ENCODE measurements around the gene TMEM225B.
"Not testable (repeated sequence)": the region's sequence is repeated elsewhere in the genome, so short reads cannot be mapped to it uniquely, and the experiment has no call there.

The TMEM225B gene

DNA sequence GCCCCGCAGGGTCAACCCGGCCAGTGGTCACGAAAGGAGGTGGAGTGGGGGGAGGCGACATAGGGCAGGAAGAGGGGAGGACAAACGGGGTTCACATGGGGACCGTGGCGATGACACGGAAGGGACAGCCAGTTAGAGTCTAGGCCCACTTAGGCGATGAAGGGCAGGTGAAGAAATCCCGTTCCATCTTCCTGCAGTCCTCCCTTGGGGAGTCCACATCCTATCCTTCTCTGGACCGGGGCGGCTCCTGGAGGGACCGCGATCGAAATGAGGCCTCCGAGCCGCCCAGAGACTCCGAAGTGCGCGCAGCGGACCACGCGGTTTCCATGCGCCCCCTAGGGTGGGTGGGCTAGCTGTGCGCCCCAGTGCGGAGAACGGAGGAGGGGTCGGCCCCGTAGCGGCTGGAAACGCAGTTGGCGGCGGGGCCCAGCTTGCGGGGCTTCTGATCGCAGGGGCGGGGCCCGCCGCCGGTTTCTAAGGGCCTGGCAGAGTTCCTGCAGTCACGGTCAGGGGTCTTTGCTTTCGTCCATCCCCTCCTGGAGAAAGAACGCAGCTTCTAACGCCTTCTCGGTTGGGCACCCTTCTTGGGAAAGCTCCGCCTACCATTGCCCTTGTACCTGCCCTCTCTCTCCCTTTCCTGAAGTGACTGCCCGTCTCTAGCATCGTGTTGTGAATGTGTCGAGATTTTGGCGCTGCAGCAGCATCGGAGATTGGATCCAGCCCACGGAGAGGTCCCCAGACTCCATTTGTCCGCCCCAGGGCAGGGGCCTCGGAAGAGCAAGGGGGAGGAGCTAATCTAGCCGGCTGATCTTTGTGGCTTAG lies 17.9 kb upstream of the TMEM225B start:
- DNase-seq = peak; percentile 82

DNA sequence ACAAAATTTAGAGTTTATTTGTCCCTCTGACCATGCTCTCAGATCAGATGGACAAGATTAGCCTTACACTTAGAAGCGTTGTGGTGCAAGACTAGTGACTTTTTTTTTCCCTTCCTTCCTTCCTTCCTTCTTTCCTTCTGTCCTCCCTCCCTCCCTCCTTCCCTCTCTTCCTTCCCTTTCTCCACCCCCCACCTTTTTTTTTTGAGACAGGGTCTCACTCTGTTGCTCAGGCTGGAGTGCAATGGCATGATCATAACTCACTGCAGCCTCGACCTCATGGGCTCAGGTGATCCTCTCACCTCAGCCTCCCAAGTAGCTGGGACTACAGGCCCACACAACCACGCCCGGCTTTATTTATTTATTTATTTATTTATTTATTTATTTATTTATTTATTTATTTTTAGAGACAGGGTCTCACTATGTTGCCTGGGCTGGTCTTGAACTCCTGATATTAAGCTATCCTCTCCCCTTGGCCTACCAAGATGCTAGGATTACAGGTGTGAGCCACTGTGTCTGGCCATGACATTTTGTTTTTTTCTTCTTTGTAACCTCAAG lies 17.2 kb upstream of the TMEM225B start:
- DNase-seq = not testable (repeated sequence)

DNA sequence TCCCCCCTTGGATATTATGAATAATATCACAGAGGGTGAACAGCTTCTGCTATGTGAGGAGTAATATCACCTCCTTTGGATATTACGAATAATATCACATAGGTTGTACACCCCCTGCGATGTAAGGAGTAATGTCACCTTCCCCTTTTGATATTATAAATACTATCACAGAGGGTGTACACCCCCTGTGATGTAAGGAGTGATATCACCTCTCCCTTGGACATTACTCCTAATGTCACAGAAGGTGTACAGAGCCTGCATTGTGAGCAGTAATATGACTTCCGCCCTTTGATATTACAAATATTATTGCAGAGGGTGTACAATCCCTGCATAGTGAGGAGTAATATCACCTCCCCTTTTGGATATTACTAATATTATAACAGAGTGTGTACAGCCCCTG lies 9.2 kb upstream of the TMEM225B start:
- DNase-seq = no peak

DNA sequence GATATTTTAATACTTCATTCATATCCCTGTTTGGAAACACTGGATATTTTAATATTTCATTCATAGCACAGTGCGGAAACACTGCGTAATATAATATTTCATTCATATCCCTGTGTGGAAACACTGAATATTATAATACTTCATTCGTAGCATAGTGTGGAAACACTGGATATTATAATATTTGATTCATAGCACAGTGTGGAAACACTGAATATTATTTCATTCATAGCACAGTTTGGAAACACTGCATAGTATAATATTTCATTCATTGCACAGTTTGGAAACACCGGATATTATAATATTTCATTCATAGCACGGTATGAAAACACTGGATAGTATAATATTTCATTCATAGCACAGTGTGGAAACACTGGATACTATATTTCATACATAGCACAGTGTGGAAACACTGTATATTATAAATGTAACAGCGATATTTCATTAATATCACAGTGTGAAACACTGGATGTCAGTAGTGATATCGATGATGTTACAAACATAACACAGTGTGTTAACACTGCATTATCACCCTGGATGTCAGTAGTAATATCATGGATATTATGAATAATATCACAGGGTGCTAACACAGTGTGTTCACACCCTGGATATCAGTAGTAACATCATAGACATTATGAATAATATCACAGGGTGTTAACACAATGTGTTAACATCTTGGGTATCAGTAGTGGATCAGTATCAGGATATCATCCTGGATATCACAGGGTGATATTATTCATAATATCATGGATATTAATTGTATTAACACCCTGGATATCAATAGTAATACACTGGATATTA lies 2.9 kb upstream of the TMEM225B start:
- DNase-seq = no peak

DNA sequence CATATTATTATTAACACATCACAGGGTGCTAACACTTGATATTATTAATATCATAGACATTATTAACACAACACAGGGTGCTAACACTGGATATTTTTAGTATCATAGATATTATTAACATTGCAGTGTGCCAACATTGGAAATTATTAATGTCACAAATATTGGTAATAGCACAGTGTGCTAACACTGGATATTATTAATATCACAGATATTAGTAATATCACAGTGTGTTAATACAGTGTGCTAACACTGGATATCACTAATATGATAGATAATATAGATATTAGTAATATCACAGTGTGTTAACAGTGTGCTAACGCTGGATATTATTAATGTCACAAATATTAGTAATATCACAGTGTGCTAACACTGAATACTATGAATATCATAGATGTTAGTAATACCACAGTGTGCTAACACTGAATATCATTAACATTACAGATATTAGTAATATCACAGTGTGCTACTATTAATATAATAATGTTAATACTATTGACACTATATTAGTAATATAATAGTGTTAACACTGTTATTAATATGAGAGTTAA lies 1.6 kb upstream of the TMEM225B start:
- DNase-seq = no peak

DNA sequence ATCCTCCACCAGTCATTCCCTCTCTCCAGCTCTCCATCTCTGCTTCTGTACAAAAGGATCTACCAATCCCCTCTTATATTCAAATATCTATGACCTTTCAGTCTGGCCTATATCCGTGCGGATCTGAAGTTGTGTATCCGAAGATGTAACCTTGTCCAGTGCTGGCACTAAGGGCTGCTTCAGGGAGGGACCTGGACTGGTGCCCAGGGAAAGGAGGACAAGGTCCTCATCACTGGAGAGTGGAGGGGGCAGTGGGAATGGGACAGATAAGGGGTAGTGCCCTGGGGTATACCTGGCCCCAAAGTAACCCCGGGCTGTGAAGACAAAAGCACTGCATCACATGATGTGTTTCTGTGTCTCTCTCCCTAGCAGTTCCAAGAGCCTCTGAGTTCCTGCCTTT lies 1.8 kb downstream of the TMEM225B start:
- DNase-seq = no peak

DNA sequence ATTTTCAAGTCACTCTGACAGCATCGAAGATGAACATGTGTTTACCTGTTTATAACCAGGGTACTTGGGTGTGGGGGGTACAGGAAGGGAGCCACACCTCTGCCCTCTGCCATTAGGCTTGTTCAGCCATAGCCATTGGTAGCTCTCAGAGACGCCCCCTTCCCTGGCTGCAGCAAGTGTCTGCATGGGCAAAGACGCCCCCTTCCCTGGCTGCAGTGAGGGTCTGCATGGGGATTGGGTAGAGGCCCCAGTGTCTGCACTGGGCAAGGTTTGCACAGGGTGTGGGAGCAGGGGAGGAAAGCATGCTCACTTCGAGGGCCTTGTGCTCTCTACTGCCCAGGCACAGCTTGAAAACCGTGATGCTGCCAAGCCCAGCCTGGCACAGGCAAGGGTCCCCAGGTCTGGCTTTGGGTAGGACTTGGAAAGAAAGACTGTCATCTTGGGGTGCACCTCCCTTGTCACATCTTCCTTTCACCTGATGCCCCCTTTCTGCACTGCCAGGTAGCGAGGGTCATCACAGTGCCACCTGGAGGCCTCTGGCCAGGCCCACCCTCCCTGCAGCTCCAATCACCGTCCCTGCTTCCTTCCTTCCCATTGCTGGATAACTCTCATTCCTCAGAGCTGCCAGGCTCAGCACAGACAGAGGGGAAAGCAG lies 3.7 kb downstream of the TMEM225B start:
- no peak for DNase-seq

DNA sequence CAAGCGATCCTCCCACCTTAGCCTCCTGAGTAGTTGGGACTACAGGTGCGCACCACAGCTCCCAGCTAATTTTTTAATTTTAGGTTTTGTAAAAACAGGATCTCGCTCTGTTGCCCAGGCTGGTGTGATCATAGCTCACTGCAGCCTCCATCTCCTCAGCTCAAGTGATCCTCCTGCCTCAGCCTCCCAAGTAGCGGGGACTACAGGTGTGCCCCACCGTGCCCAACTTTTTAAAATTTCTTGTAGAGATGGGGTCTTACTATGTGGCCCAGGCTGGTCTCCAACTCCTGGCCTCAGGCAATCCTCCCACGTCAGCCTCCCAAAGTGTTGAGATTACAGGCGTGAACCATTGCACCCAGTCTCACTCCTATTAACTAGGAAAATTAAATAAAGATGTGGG lies 7.5 kb downstream of the TMEM225B start:
- no peak for DNase-seq

DNA sequence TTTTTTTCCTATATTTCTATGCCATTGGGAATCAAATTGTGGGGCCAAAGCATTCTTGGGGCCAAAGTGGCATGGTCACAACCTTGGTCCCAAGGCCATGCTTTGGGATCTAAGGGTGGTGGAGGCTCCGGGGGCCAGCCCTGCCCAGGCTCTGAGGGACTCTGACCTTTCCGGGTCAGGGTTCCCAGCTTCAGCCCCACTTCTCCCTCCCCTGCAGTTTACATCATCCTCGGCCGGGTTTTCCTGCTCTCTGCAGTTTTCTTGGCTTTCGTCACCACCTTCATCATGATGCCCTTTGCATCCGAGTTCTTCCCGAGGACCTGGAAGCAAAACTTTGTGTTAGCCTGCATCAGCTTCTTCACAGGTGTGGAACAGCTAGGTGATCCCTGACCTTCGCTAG lies 8.5 kb downstream of the TMEM225B start:
- DNase-seq = no peak

DNA sequence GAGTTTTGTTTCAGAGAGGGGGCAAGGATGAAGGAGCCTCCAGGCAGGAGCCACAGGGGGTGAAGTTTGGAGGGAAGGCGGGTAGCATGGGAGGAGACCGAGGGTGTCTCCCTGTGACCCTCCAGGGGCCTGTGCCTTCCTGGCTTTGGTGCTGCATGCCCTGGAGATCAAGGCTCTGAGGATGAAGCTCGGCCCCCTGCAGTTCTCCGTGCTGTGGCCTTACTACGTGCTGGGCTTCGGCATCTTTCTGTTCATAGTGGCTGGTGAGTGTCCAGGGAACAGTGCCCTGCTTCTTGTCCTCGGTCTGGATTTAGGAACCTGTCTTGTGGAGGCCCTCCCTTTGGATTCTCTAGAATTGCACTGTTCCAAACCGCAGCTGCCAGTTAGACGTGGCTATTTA lies 9.5 kb downstream of the TMEM225B start:
- DNase-seq = no peak

DNA sequence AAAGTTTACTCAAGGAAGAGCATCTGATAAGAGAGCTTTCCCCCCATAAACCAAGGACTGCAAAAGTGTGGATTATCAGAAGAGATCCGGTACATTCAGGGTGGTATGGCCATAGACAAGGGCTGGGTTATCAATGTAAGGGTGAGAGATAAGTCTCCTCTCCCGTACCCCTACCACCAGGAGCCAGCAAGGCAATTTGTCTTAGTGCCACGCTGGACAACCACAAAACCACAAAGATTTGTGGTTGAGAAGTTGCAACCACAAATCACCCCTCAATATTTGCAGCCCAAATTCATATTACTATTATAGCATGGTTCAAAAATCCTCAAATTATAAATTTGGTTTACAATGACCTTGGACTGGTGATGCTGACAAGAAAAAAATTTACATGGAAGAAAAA lies 16.4 kb downstream of the TMEM225B start:
- DNase-seq = no peak

DNA sequence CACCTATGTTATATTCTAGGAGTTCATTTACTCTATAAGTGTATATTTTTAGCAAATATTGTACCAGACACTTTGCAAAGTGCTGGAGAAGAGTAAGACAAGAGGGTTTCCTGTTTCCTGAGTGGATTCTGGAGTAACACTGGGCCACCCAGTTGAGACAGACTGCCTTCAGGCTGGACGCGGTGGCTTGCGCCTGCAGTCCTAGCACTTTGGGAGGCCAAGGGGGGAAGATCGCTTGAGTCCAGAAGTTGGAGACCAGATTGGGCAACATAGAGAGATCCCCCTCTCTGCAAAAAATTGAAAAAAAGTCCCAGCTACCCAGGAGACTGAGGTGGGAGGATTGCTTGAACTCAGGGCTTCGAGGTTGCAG lies 17.9 kb downstream of the TMEM225B start:
- no peak for DNase-seq

DNA sequence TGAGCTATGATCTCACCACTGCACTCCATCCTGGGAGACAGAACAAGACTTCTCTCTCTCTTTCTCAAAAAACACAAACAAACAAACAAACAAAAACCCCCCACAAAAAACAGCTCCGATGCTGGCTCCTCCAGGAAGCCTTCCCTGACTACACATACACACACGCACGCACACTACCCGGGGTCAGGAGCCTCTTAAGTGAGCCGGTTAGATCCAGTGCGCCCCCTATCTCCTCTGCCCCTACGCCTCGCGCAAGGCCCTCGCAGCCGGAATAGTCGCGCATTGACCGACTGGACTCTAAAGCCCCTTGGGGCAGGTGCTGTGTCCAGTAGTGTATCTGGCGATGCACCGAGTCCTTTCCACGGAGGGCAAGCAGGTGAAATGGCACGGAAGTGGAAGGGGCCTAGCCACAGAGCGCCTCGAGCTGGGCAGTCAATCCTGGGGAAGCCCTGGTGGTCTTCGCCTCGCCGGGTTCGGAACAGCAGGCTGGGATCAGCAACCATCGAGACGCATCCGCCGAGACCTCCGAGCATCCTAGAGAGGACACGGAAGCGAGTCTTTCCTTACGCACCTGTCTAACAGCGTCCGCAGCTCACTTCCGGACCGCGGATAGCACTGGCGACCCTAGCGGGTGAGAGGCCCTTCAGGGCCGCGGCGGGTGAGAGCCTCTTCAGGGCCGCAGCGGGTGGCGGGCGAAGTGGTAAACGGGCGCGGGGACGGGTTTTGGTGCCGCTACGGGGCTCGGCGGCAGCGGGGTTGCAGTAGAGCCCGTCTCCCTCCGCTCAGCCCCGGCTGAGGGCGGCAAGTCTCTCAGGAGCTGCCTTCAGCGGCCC lies 18.5 kb downstream of the TMEM225B start, which contains the start of gene ZSCAN25:
Gene ZSCAN25, plus strand, starts transcription at position 588 of the 833 bp plus-strand sequence. CDS start 2,661 bp downstream, outside the sequence.
- DNase-seq = peak; percentile 98

DNA sequence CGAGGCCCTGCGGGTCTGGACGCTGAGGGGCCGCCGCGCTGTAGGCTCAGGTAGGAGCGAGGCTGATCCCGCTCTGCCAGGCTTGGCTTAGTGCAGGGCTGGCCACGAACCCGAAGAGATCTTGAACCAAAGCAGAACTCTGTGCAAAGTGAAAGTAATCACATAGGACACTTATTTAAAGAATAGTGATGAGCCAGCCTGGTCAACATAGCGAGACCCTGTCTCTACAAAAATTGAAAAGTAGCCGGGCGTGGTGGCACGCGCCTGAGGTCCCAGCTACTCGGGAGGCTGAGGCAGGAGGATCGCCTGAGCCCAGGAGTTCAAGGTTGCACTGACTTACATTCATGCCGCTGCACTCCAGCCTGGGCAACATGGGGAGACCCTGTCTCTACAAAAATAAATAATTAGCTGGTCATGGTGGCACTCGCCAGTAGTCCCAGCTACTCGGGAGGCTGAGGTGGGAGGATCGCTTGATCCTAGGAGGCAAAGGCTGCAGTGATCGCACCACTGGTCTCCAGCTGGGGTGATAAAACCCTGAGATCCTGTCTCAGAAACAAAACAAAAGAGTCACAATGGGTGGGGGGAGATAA lies 19.2 kb downstream of the TMEM225B start:
- no peak for DNase-seq

DNA sequence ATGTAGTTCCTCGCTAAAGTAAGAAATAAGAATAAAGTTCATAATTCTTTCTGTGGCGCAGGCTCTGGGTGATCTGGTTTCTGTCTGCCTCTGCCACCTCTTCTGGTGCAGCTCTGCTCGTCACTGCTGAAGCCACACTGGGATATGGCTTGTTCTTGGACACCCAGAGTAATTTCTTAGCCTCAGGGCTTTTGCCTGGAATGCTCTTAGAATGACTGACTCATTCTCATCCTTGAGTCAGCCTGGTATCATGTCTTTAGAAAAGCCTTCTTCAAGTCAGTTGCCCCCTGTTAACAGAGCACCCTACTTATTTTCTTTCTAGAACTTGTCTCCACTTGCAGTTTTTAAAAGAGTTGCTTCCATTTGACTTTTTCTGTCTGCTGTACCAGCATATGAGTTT lies 20.7 kb downstream of the TMEM225B start:
- no peak for DNase-seq

DNA sequence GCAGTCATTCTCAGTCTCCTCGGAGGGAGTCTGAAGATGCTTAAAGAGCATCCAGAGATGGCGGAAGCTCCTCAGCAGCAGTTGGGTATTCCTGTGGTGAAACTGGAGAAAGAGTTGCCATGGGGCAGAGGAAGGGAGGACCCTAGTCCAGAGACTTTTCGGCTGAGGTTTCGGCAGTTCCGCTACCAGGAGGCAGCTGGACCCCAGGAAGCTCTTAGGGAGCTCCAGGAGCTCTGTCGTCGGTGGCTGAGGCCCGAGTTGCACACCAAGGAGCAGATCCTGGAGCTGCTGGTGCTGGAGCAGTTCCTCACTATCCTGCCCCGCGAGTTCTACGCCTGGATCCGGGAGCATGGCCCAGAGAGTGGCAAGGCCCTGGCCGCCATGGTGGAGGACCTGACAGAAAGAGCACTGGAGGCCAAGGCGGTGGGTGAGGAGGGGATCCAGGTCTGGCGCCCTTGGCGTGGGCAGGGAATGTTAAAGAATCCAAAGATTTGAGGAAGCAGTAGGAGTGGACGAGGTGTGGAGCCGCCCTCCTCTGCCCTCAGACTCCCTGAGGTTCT lies 21.6 kb downstream of the TMEM225B start:
- no peak for DNase-seq

DNA sequence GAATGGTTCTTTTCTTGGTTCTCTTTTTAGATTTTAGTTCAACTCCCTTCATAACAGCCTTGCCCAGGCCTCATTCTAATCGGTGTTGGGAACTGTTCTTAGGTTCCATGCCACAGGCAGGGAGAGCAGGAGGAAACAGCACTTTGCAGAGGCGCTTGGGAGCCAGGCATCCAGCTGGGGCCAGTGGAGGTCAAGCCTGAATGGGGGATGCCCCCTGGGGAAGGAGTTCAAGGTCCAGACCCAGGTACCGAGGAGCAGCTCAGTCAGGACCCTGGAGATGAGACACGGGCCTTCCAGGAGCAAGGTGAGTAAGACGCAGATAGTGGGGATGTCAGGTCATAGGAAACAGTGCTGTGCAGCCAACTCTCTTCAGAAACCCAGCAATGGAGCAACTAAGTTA lies 23.2 kb downstream of the TMEM225B start:
- DNase-seq = no peak

DNA sequence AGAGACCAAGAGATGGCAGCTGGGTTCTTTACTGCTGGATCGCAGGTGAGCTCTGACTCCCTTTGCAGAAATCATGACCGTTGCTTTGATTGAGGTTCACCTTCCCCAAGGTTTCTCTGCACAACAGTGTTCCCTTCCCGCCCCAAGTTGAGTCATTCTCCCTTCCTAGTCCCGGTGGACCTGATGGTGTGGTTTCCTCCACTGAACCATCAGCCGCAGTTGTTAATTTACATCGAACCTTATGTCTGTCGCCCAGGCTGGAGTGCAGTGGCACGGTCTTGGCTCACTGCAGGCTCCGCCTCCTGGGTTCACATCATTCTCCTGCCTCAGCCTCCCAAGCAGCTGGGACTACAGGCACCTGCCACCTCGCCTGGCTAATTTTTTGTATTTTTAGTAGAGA lies 24.5 kb downstream of the TMEM225B start:
- DNase-seq = no peak

DNA sequence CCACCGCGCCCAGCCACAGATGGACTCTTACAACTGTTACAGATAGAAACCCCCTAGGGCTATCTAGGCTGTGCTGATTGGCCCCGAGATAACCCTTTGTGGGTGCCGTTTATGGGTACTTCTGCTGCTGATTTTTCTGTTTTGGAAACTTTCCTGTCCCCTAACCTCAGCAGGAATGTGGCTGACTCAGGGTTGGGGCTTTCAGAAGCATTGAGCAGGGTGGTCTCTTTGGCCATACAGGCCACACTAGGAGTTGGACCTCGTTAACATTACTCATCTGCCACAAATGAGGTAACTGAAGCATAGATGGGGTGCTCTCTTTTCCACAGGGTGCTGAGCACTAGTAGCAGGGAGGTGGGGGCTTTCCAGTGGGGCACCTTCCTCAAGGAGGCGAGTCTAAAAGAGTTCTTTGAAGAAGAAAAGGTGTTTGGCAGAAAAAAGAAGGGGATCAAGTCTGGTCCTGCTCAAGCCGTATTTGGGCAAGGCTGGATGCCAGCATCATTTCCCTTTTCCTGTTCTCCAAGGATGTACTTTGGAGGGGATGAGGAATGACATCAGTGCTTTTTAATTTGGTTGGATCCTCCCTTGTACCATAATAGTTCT lies 25.1 kb downstream of the TMEM225B start:
- no peak for DNase-seq

DNA sequence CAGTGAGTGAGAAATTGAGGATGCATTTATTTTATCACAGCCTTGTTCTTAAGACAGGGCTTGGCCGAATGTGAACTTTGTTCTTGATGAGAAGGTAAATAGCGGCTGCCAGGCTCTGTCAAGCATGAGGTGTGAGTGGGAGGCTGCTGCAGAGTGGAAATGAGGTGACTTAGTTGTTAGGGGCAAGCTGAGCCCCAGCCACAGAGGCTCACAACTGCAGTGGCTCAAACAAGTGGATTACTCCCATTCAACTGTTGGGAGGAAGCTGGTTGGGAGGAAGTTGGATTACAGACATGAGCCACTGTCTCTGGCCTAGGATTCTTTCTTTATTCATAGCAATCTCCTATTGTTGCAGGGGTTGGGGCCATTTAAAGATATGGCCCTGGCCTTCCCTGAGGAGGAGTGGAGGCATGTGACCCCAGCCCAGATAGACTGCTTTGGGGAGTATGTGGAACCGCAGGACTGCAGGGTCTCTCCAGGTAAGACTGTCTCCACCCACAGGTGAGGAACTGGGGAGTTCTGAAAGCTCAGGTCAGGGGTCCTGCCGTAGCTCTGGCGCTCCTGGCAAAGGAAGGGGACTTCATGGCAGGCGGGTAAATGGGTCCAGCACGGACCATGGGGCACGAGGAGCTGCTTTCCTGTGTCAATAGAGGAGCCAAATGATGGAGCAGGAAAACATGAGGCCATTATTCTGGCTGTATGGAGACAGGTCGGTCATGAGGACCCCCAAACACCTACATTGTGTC lies 25.8 kb downstream of the TMEM225B start:
- DNase-seq = no peak

Measured in NCI-H69 (cell line).